Lung (tissue), 12 donors: Measurements from ENCODE around the gene MYO10. TPM values are rescaled to one million over a fixed set of nuclear protein-coding genes. Genes with fewer than 3 reads are reported as not detected.

Source experiments
- ATAC-seq: fragments of 200-7000 bp; cut with Tn5 transposase; one replicate; pipeline ENCODE4 v1.9.1; 2020; ENCODE audit warnings: moderate number of reproducible peaks; ENCODE audit not compliant: insufficient read depth, low FRiP score
- DNase-seq, 3 donors: peaks; one replicate each; pipeline ENCODE4 v3.0.0-alpha.2; 2013 to 2017
- H3K27ac ChIP-seq, 2 donors: one replicate each; pipeline ENCODE4 v1.5.1; 2013; ENCODE audit warnings: mild to moderate bottlenecking in 2 of 2, moderate library complexity in 2 of 2, control low read depth in 1 of 2, inconsistent platforms in 1 of 2, low read depth in 1 of 2, low read length in 1 of 2
- H3K27me3 ChIP-seq, 3 donors: one replicate each; pipeline ENCODE4 v1.5.1; 2013; ENCODE audit warnings: low read length in 2 of 3; ENCODE audit not compliant: control insufficient read depth in 3 of 3, insufficient read depth in 3 of 3
- H3K36me3 ChIP-seq, 4 donors: one replicate each; pipeline ENCODE4 v1.5.1; 2013; ENCODE audit warnings: low read length in 4 of 4, mild to moderate bottlenecking in 1 of 4, moderate library complexity in 1 of 4; ENCODE audit not compliant: control insufficient read depth in 4 of 4, insufficient read depth in 4 of 4
- H3K4me1 ChIP-seq, 5 donors: one replicate each; pipeline ENCODE4 v1.5.1; 2013; ENCODE audit warnings: low read length in 5 of 5, mild to moderate bottlenecking in 2 of 5, moderate library complexity in 1 of 5; ENCODE audit not compliant: control insufficient read depth in 5 of 5, insufficient read depth in 5 of 5
- H3K4me3 ChIP-seq: one replicate; pipeline ENCODE4 v1.5.1; 2013; ENCODE audit warnings: mild to moderate bottlenecking, control low read depth, moderate library complexity
- H3K9ac ChIP-seq, 2 donors: one replicate each; pipeline ENCODE4 v1.5.1; 2013; ENCODE audit warnings: low read length in 2 of 2, control low read depth in 1 of 2; ENCODE audit not compliant: insufficient read depth in 1 of 2
- H3K9me3 ChIP-seq, 4 donors: one replicate each; pipeline ENCODE4 v1.5.1; 2013; ENCODE audit warnings: low read length in 3 of 4, mild to moderate bottlenecking in 1 of 4, moderate library complexity in 1 of 4; ENCODE audit not compliant: control insufficient read depth in 4 of 4, insufficient read depth in 3 of 4
- WGBS, 2 donors: extraction: QIAGEN DNeasy Blood & Tissue Kit; methylation state at CpG; one replicate each; pipeline ENCODE4 v1.1.7; 2013; 5-methylcytosine and 5-hydroxymethylcytosine counted together
- polyA plus RNA-seq, 2 donors: library from polyadenylated mRNA; stranded (reverse); fragments of 200-250 nt; gene quantifications; one replicate each; pipeline ENCODE4 v1.2.1, GENCODE V29; 2013
- total RNA-seq, 2 donors: library from RNA; depleted of rRNA in 1 of 2; stranded (reverse); fragments of >200 nt in 1 of 2; gene quantifications; one replicate each; pipeline ENCODE4 v1.2.1, GENCODE V29; 2014 to 2021
- TF ChIP-seq, protein P1 (sequence below): IDR thresholded peaks from 2 replicates; pipeline ENCODE4 v1.5.1; 2012; ENCODE audit warnings: mild to moderate bottlenecking; ENCODE audit errors: control extremely low read depth, extremely low read depth
- donor health status: control.
- donor health status: control.
- donor health status: Bipolar disorder and iron deficiency.
- donor health status: healthy.
- donor health status: DM: yes; HTN: yes; CAD: no.

Gene MYO10
- total and polyA plus RNA-seq, 4 donors: 10.6 to 71.5 (median 28.2) TPM

DNA sequence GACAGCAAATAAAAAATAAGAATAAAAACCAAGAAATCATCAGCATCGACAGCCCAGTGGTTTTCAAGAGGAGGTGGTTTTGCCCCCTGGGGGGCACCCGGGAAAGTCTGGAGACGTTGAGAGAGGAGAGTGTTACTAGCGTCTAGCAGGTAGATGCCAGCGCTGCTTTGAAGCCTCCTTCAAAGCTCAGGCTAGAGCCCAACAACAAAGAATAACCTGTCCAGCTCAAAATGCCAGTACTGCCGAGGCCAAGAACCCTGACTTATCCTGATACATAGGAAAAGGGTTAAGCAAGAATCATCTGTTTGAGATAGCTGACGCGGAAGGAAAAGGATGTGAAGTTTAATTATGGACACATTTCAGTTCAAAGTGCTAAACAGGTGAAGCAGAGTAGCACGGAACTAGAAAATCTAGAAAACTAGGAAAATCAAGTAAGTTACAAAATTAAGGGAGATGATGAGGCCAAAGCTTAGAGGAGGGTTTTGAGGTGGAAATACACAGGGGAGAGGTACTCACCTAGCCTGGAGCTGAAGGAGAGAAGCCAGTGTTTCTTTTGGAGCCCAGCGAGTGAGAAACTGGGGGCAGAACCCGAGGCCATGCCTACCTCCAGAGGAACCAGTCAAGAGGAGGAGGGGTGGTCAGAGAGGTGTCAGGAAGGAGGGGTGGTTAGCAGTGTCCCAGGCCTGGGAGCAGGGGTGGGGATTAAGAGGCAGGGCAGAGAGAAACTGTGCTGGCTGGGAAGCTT lies 198.3 kb downstream of the MYO10 start:
- 66 to 76% methylated on average over 11 of the region's 11 CpGs for WGBS, 2 donors
- Histone ChIP-seq H3K36me3 (peaks cover 0 to 10% (median 3%) of the 10 kb centered on the region in 4 donors), H3K27ac (peak overlapping the region in 1 of 2 donors; percentile 56), H3K4me1 (peaks cover 3 to 74% (median 43%) of the 10 kb centered on the region in 5 donors), H3K27me3 (no peaks in the 10 kb centered on the region), H3K9me3 (no peaks in the 10 kb centered on the region), H3K9ac (peak overlapping the region in 1 of 2 donors; percentile 33), H3K4me3 (no peak overlapping the region)
- DNase-seq: peak in 1 of 3 donors; percentile 41
- no peak for ATAC-seq
- TF ChIP-seq, protein P1, sequence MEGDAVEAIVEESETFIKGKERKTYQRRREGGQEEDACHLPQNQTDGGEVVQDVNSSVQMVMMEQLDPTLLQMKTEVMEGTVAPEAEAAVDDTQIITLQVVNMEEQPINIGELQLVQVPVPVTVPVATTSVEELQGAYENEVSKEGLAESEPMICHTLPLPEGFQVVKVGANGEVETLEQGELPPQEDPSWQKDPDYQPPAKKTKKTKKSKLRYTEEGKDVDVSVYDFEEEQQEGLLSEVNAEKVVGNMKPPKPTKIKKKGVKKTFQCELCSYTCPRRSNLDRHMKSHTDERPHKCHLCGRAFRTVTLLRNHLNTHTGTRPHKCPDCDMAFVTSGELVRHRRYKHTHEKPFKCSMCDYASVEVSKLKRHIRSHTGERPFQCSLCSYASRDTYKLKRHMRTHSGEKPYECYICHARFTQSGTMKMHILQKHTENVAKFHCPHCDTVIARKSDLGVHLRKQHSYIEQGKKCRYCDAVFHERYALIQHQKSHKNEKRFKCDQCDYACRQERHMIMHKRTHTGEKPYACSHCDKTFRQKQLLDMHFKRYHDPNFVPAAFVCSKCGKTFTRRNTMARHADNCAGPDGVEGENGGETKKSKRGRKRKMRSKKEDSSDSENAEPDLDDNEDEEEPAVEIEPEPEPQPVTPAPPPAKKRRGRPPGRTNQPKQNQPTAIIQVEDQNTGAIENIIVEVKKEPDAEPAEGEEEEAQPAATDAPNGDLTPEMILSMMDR: no peak

- no peak overlapping the region for H3K27ac ChIP-seq
- H3K9me3 ChIP-seq: no peaks in the 10 kb centered on the region
- peak overlapping the region in 1 of 2 donors; percentile 33 for H3K9ac ChIP-seq
- ATAC-seq (no peak), DNase-seq (no peak)
- no peaks in the 10 kb centered on the region for H3K27me3 ChIP-seq
- H3K36me3 ChIP-seq: peaks cover 0 to 7% (median 3%) of the 10 kb centered on the region in 4 donors
- TF ChIP-seq, protein P1: no peak
- H3K4me3 ChIP-seq: no peak overlapping the region
- WGBS, 2 donors: 31 to 35% methylated on average over 3 of the region's 3 CpGs
- H3K4me1 ChIP-seq: peaks cover 3 to 76% (median 43%) of the 10 kb centered on the region in 5 donors
Observed at GRCh38 chr5:16737209-16737608, 198.9 kb downstream of the MYO10 start.

DNA sequence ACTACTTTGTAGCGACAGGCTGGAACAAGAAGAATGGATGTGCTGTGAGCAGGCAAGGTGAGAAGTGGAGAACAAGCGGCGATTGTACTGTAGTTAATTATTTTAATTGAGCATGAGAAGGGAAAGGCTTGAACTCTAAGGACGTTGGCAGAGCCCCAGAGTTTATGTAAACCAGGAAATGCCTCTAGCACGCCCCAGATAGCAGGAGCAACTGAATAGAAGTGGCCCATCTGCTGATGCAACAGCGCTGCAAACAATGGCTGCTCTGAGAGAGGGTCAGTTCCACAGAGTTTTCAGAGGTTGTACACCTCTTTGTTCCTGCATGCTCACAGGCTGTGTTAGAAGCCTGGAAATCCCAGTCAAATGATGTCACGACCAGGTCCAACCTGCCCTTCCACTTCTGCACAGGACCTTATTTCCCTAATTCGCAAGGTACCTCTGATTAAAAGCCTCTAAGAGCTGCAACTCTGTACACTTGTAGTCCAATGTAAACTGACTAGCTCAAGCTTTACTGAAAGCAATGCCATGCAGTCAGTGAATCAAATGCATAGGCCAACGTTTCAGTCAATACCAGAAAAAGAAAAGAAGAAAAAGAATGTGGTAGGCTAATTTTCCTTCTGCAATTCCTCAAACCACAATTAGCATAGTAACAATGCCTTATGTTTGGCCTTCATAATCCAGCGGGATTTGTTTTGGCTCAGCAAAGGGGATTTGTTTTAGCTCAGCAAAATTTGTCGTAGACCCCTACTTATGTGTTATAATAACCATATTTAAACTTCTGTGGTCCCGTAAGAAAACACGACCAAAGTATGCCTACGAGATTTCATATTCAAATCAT lies 199.7 kb downstream of the MYO10 start:
- H3K9ac ChIP-seq: peak overlapping the region in 1 of 2 donors; percentile 33

More for the DNA sequence above, 199.7 kb downstream of the MYO10 start:
- no peak overlapping the region for H3K4me3 ChIP-seq
- peak; percentile 86 to 95 (median 93) for DNase-seq
- H3K36me3 ChIP-seq: peaks cover 0 to 7% (median 4%) of the 10 kb centered on the region in 4 donors
- ATAC-seq: peak; percentile 86
- no peaks in the 10 kb centered on the region for H3K27me3 ChIP-seq
- no peaks in the 10 kb centered on the region for H3K9me3 ChIP-seq
- peak overlapping the region in 1 of 2 donors; percentile 69 for H3K27ac ChIP-seq
- 34 to 52% methylated on average over 14 of the region's 14 CpGs for WGBS, 2 donors
- TF ChIP-seq, protein P1: no peak
- H3K4me1 ChIP-seq: peaks cover 3 to 71% (median 43%) of the 10 kb centered on the region in 5 donors
